Measurements from ENCODE around the gene SORCS3.

- TF ChIP-seq CTCF (IDR thresholded peaks at IDR 0.05): no peak
- TF ChIP-seq POLR2A (IDR thresholded peaks at IDR 0.05): no peak
Measured at GRCh38 chr10:104938031-104938430, 296.9 kb downstream of the SORCS3 start.

Data from right lobe of liver (tissue), 4 donors.